ENCODE data around the gene THSD4.
"Not testable (repeated sequence)": the region's sequence is repeated elsewhere in the genome, so short reads cannot be mapped to it uniquely, and the experiment has no call there.

THSD4 gene

GRCh38 chr15:71366926-71367325, 251.7 kb downstream of the THSD4 start:
- no peak overlapping the region for H3K27ac ChIP-seq (ENCODE audit: low read depth, low read length)

GRCh38 chr15:71367737-71368136, 252.5 kb downstream of the THSD4 start:
- not testable (repeated sequence) for H3K27me3 ChIP-seq (ENCODE audit: control insufficient read depth in 1 of 2, insufficient read depth in 2 of 2, low read length in 2 of 2); H3K4me1 ChIP-seq (ENCODE audit: insufficient read depth, low read length); H3K4me3 ChIP-seq (ENCODE audit: low read depth in 1 of 2, low read length in 2 of 2); H3K9ac ChIP-seq (ENCODE audit: low read length); H3K9me3 ChIP-seq (ENCODE audit: low read length); H3K27ac ChIP-seq (ENCODE audit: low read depth, low read length); H3K36me3 ChIP-seq (ENCODE audit: insufficient read depth, low read length)

More at GRCh38 chr15:71366926-71367325, 251.7 kb downstream of the THSD4 start:
- Histone ChIP-seq H3K9ac (ENCODE audit: low read length) (no peak overlapping the region), H3K4me1 (ENCODE audit: insufficient read depth, low read length) (no peaks in the 10 kb centered on the region), H3K27me3 (ENCODE audit: control insufficient read depth in 1 of 2, insufficient read depth in 2 of 2, low read length in 2 of 2) (no peaks in the 10 kb centered on the region), H3K9me3 (ENCODE audit: low read length) (no peaks in the 10 kb centered on the region), H3K36me3 (ENCODE audit: insufficient read depth, low read length) (no peaks in the 10 kb centered on the region), H3K4me3 (ENCODE audit: low read depth in 1 of 2, low read length in 2 of 2) (no peak overlapping the region)

- H3K27ac ChIP-seq (ENCODE audit: low read depth, low read length): not testable (repeated sequence)
Measured at GRCh38 chr15:71372769-71373168, 257.5 kb downstream of the THSD4 start.

GRCh38 chr15:71373917-71374316, 258.6 kb downstream of the THSD4 start:
- Histone ChIP-seq H3K4me3 (ENCODE audit: low read depth in 1 of 2, low read length in 2 of 2) (no peak overlapping the region), H3K9ac (ENCODE audit: low read length) (no peak overlapping the region), H3K27me3 (ENCODE audit: control insufficient read depth in 1 of 2, insufficient read depth in 2 of 2, low read length in 2 of 2) (no peaks in the 10 kb centered on the region), H3K9me3 (ENCODE audit: low read length) (no peaks in the 10 kb centered on the region), H3K36me3 (ENCODE audit: insufficient read depth, low read length) (no peaks in the 10 kb centered on the region), H3K4me1 (ENCODE audit: insufficient read depth, low read length) (no peaks in the 10 kb centered on the region), H3K27ac (ENCODE audit: low read depth, low read length) (no peak overlapping the region)

More at GRCh38 chr15:71372769-71373168, 257.5 kb downstream of the THSD4 start:
- H3K27me3 ChIP-seq (ENCODE audit: control insufficient read depth in 1 of 2, insufficient read depth in 2 of 2, low read length in 2 of 2); H3K4me1 ChIP-seq (ENCODE audit: insufficient read depth, low read length); H3K4me3 ChIP-seq (ENCODE audit: low read depth in 1 of 2, low read length in 2 of 2); H3K9me3 ChIP-seq (ENCODE audit: low read length); H3K36me3 ChIP-seq (ENCODE audit: insufficient read depth, low read length); H3K9ac ChIP-seq (ENCODE audit: low read length): not testable (repeated sequence)

DNA sequence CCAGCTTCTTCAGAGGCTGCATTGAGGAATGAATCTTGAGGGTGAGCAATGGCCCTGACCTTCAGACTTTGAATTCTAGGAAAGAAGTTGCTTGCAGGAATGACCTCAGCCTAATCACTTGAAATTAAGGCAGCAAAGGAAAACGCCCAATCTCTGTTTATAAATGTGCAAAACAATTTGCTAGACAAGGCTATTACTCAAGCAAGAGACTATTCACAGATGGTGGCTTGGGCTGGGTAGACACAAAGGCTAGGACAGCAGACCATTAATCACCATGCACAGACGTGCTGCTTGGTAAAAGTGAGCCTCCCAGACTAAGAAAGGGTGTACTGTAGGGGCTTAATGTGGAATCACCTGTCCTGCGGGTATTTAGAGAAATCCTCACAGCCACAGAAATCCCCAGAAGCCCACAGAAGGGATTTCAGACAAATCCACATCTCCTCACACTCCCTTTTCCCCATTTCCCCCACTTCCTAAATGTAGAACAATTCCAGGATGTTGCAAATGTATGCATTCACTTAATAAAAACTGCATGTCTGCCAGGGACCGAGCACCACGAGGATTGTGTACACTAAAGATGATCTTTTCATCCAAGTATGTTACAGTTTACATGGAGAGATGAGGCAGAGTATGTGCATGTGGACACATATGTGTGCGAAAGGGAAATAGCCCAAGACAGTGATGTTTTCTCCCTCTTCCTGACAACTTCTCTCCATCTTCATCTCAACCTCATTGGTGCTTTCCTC, 259.5 kb downstream of the THSD4 start:
- no peak overlapping the region for H3K27ac ChIP-seq (ENCODE audit: low read depth, low read length)
- no peak overlapping the region for H3K9ac ChIP-seq (ENCODE audit: low read length)
- no peaks in the 10 kb centered on the region for H3K27me3 ChIP-seq (ENCODE audit: control insufficient read depth in 1 of 2, insufficient read depth in 2 of 2, low read length in 2 of 2)
- H3K4me1 ChIP-seq (ENCODE audit: insufficient read depth, low read length): no peaks in the 10 kb centered on the region
- no peaks in the 10 kb centered on the region for H3K36me3 ChIP-seq (ENCODE audit: insufficient read depth, low read length)
- H3K4me3 ChIP-seq (ENCODE audit: low read depth in 1 of 2, low read length in 2 of 2): no peak overlapping the region
- no peaks in the 10 kb centered on the region for H3K9me3 ChIP-seq (ENCODE audit: low read length)

GRCh38 chr15:71375934-71376333, 260.7 kb downstream of the THSD4 start:
- no peaks in the 10 kb centered on the region for H3K36me3 ChIP-seq (ENCODE audit: insufficient read depth, low read length)
- H3K9me3 ChIP-seq (ENCODE audit: low read length): no peaks in the 10 kb centered on the region
- no peak overlapping the region for H3K9ac ChIP-seq (ENCODE audit: low read length)
- H3K4me1 ChIP-seq (ENCODE audit: insufficient read depth, low read length): no peaks in the 10 kb centered on the region
- H3K27ac ChIP-seq (ENCODE audit: low read depth, low read length): no peak overlapping the region
- H3K4me3 ChIP-seq (ENCODE audit: low read depth in 1 of 2, low read length in 2 of 2): no peak overlapping the region
- no peaks in the 10 kb centered on the region for H3K27me3 ChIP-seq (ENCODE audit: control insufficient read depth in 1 of 2, insufficient read depth in 2 of 2, low read length in 2 of 2)

DNA sequence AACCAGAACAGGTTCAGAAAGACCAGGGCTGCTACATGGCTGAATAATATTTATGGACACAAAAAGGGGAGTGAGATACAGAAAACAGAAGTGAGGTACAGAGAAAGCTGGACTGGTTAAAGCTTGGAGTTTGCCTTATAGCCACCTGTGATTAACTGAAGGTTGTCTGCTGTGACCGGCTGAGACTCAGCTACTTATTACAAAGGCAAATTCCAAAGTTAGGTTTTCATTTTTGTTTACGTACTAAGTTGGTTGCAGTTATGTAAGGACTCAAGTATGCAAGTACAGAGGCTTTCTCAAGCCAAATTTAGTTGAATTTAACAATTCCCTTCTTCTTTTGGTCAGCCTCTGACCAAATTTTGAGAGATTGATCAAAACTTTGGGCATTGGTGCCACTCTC, 264.6 kb downstream of the THSD4 start:
- Histone ChIP-seq H3K9me3 (ENCODE audit: low read length) (no peaks in the 10 kb centered on the region), H3K4me1 (ENCODE audit: insufficient read depth, low read length) (peaks cover 2% of the 10 kb centered on the region), H3K4me3 (ENCODE audit: low read depth in 1 of 2, low read length in 2 of 2) (no peak overlapping the region), H3K36me3 (ENCODE audit: insufficient read depth, low read length) (no peaks in the 10 kb centered on the region), H3K27ac (ENCODE audit: low read depth, low read length) (no peak overlapping the region), H3K9ac (ENCODE audit: low read length) (no peak overlapping the region), H3K27me3 (ENCODE audit: control insufficient read depth in 1 of 2, insufficient read depth in 2 of 2, low read length in 2 of 2) (no peaks in the 10 kb centered on the region)

- no peak overlapping the region for H3K27ac ChIP-seq (ENCODE audit: low read depth, low read length)
- no peak overlapping the region for H3K4me3 ChIP-seq (ENCODE audit: low read depth in 1 of 2, low read length in 2 of 2)
- no peaks in the 10 kb centered on the region for H3K9me3 ChIP-seq (ENCODE audit: low read length)
Measured at GRCh38 chr15:71380345-71380744, 265.1 kb downstream of the THSD4 start.

GRCh38 chr15:71384501-71384900, 269.2 kb downstream of the THSD4 start:
- H3K9ac ChIP-seq (ENCODE audit: low read length): no peak overlapping the region
- H3K4me1 ChIP-seq (ENCODE audit: insufficient read depth, low read length): peaks cover 21% of the 10 kb centered on the region
- H3K4me3 ChIP-seq (ENCODE audit: low read depth in 1 of 2, low read length in 2 of 2): no peak overlapping the region
- H3K9me3 ChIP-seq (ENCODE audit: low read length): no peaks in the 10 kb centered on the region
- no peak overlapping the region for H3K27ac ChIP-seq (ENCODE audit: low read depth, low read length)
- no peaks in the 10 kb centered on the region for H3K27me3 ChIP-seq (ENCODE audit: control insufficient read depth in 1 of 2, insufficient read depth in 2 of 2, low read length in 2 of 2)
- no peaks in the 10 kb centered on the region for H3K36me3 ChIP-seq (ENCODE audit: insufficient read depth, low read length)

More at GRCh38 chr15:71380345-71380744, 265.1 kb downstream of the THSD4 start:
- H3K27me3 ChIP-seq (ENCODE audit: control insufficient read depth in 1 of 2, insufficient read depth in 2 of 2, low read length in 2 of 2): no peaks in the 10 kb centered on the region
- peaks cover 7% of the 10 kb centered on the region for H3K4me1 ChIP-seq (ENCODE audit: insufficient read depth, low read length)
- no peaks in the 10 kb centered on the region for H3K36me3 ChIP-seq (ENCODE audit: insufficient read depth, low read length)
- H3K9ac ChIP-seq (ENCODE audit: low read length): no peak overlapping the region

DNA sequence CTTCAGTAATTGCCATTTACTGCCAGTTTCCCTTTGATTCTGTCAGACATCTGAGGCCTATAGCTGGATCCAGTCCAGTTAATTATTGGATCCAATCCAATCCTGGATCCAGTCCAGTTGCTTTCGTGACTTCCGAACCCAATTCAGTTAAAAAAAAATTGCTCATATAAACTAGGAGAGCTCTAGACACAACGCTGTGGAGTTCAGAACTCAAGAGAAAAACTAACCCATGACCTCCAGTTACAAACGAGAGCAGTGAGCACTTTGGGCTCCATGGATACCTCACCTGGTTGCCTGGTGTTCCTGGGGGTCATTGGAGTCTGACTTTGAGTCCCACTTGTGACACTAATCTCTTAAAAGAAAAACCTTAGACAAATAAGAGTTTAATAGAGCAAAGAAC, 269.8 kb downstream of the THSD4 start:
- Histone ChIP-seq H3K9ac (ENCODE audit: low read length) (no peak overlapping the region), H3K4me3 (ENCODE audit: low read depth in 1 of 2, low read length in 2 of 2) (no peak overlapping the region), H3K4me1 (ENCODE audit: insufficient read depth, low read length) (peaks cover 21% of the 10 kb centered on the region), H3K27ac (ENCODE audit: low read depth, low read length) (no peak overlapping the region), H3K36me3 (ENCODE audit: insufficient read depth, low read length) (no peaks in the 10 kb centered on the region), H3K9me3 (ENCODE audit: low read length) (no peaks in the 10 kb centered on the region), H3K27me3 (ENCODE audit: control insufficient read depth in 1 of 2, insufficient read depth in 2 of 2, low read length in 2 of 2) (no peaks in the 10 kb centered on the region)

DNA sequence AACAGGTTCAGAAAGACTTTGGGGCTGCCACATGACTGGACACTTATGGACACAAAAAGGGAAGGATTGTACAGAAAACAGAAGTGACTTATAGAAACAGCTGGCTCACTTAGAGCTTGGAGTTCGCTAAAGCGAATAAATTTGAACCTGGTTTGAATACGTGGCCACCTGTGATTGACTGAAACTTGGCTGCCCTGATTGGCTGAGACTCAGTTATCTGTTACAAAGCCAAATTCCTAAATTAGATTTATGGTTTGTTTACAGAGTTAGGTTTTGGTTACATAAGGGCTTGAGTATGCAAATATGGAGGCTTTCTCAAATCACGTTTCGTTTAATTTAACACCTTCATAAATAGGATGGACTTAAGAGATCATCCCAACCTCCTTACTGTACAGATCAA, 270.2 kb downstream of the THSD4 start:
- H3K36me3 ChIP-seq (ENCODE audit: insufficient read depth, low read length): no peaks in the 10 kb centered on the region
- H3K9ac ChIP-seq (ENCODE audit: low read length): no peak overlapping the region
- no peaks in the 10 kb centered on the region for H3K9me3 ChIP-seq (ENCODE audit: low read length)
- no peaks in the 10 kb centered on the region for H3K27me3 ChIP-seq (ENCODE audit: control insufficient read depth in 1 of 2, insufficient read depth in 2 of 2, low read length in 2 of 2)
- peaks cover 21% of the 10 kb centered on the region for H3K4me1 ChIP-seq (ENCODE audit: insufficient read depth, low read length)
- no peak overlapping the region for H3K4me3 ChIP-seq (ENCODE audit: low read depth in 1 of 2, low read length in 2 of 2)
- no peak overlapping the region for H3K27ac ChIP-seq (ENCODE audit: low read depth, low read length)

GRCh38 chr15:71386005-71386404, 270.7 kb downstream of the THSD4 start:
- no peaks in the 10 kb centered on the region for H3K36me3 ChIP-seq (ENCODE audit: insufficient read depth, low read length)
- no peaks in the 10 kb centered on the region for H3K27me3 ChIP-seq (ENCODE audit: control insufficient read depth in 1 of 2, insufficient read depth in 2 of 2, low read length in 2 of 2)
- H3K9ac ChIP-seq (ENCODE audit: low read length): no peak overlapping the region
- no peaks in the 10 kb centered on the region for H3K9me3 ChIP-seq (ENCODE audit: low read length)
- peaks cover 21% of the 10 kb centered on the region for H3K4me1 ChIP-seq (ENCODE audit: insufficient read depth, low read length)
- no peak overlapping the region for H3K4me3 ChIP-seq (ENCODE audit: low read depth in 1 of 2, low read length in 2 of 2)
- no peak overlapping the region for H3K27ac ChIP-seq (ENCODE audit: low read depth, low read length)

Data from muscle layer of colon (tissue), 2 donors.